GM21576 (cell line): ENCODE measurements around the gene TRPV5.

Experiments used
- ATAC-seq: cut with Tn5 transposase; IDR thresholded peaks from one replicate; pipeline ENCODE4 v1.9.1; 2021; ENCODE audit warnings: mild to moderate bottlenecking, moderate library complexity; ENCODE audit not compliant: unreplicated experiment

The TRPV5 gene

DNA sequence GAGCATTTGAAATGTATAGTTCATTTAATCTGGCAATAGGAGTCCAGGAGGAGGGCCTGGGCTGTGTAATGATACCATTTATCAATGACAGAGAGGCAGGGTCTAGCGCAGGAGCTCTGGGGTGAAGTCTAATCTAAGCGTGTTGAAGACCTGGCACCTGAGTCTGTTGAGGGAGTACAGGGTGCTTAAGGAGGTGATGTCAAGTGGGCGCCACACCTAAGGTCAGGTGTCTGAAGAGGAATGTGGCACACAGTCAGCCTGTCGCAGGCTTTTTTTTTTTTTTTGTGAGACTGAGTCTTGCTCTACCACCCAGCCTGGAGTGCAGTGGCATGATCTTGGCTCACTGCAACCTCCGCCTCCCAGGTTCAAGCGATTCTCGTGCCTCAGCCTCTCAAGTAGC lies 8.0 kb upstream of the TRPV5 start:
- no peak for ATAC-seq

- ATAC-seq, result no peak
These were observed 7.5 kb upstream of the TRPV5 start for GRCh38 chr7:142940966-142941535.

GRCh38 chr7:142939226-142939910 lies 5.8 kb upstream of the TRPV5 start, which contains the start of gene LLCFC1:
TSS of gene LLCFC1 (plus strand) at chr7:142939484. CDS start at chr7:142939622, 138 bp downstream.
- ATAC-seq, result no peak

DNA sequence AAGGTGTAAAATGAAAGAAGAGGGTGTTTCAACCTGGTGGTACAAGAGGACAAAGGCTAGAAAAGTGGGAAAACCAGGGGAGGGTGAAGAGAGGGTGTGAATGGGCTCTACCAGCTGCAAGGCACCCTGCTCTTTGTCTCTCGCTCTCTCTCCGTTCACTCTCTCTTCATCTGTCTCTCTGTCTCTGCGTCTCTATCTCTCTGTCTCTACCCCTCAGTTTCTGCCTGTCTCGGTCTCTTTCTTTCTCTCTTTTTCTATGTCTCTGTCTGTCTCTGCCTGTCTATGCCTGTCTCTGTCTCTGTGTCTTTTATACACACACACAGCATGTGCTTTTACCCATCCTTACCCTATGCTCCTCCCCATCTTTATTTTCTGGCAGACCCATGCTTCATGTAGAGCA lies 5.1 kb upstream of the TRPV5 start:
- ATAC-seq, result no peak

- ATAC-seq, result no peak
These were observed 2.5 kb upstream of the TRPV5 start for GRCh38 chr7:142935941-142936565.

- ATAC-seq, result no peak
These were observed 510 bp upstream of the TRPV5 start for GRCh38 chr7:142934056-142934455.

GRCh38 chr7:142933092-142933475 lies 462 bp downstream of the TRPV5 start:
- no peak for ATAC-seq

DNA sequence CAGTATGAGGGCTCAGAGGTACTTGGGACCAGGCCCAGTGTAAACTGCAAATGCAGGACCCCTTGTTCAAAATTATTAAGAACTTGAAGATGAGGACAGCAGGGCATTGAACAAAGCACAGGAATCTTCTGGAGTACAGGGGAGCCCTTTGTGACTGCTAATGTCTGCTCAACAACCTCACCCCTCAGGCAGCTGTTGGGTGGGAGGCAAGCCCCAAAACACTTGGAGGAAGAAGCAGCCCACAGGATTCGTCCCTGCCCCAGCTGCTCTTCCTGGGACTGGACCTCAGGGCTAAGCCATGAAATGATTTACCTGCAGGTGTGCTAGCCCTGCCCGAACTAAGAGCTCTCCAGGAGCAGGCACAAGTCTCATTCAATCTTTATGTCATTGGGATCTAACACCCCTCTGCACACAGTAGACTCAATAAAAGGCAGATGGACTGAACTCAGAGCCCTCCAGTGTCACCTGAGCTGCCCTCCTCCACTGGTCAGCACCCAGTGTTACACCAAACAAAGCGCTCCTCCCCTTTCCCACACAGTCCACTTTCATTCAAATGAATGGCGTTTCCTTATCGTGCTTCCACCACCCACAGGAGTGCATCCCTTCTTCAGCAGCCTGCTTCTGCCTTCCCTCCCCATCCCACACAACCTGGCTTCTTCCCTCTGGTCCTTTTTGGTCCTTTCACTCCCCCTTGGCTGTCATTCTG lies 1.0 kb downstream of the TRPV5 start:
- no peak for ATAC-seq

DNA sequence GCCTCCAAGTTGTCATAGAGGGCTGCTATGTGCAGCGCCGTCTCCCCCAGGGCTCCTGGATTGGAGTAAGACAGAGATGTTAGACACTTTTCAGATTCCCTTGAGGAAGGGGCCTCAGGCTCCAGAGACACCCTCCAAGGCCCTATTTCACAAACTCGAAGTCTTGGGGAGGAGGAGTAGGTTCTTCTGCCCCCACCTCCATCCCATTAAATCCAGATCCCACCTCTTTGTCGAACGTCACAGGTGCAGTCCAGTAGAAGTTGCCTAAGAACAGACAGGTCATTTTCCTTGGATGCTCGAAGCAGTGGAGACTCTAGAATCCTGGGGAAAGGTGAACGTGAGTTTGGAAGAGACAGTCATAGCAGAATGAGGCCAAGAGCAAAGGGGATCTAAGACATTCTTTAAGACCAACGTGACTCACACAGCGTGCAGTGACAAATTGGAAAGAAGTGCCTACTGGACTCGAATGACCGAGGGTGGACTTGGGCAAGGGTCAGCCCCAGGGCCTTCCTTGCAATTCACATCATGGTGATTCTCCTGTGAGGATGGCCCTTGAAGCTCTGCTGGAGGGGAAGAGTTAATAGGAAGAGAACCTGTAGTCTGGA lies 3.3 kb downstream of the TRPV5 start:
- no peak for ATAC-seq

- no peak for ATAC-seq
These were observed 5.6 kb downstream of the TRPV5 start for GRCh38 chr7:142927949-142928348.

DNA sequence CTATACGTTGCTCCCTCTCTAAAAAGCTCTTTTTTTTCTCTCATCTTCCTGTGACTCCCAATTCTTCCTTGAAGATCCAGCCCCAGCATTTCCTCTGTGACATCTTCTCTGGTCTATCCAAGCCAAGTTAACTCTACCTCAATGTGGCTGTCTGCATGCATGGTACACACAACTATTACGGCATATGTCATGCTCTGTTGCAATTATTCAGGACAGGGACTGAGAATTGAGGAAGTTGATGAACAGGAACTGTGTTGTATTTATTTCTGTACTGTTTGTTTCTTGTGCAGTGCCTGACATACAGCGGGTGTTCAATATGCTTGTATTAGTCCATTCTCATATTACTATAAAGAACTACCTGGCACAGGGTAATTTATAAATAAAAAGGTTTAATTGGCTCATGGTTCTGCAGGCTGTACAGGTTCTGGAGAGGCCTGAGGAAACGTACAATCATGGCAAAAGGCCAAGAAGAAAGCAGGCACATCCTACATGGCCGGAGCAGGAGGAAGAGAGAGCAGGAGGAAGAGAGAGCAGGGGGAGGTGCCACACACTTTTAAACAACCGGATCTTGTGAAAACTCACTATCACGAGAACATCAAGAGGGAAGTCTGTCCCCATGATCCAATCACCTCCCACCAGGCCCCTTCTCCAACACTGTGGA lies 6.3 kb downstream of the TRPV5 start:
- ATAC-seq, result no peak

DNA sequence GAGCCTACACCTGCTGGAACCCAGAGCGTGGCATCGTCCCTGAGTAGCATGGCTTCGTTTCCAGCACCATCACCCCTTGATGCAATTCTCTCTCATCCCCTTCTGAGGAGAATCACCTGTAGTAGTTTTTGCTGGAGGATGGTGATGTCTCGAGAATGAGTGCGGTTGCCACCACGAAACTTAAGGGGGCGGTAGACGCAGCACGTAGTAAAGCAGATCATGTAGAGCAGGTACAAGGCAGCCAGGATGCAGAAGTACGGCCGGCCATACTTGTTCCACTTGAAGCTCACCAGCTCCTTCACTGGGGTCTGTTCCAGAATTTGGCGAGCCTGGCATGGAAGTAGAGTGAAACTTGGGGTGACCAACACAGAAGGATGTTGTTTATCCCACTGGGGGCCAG lies 8.1 kb downstream of the TRPV5 start:
- no peak for ATAC-seq

GRCh38 chr7:142923391-142923790 lies 10.2 kb downstream of the TRPV5 start:
- ATAC-seq, result no peak

DNA sequence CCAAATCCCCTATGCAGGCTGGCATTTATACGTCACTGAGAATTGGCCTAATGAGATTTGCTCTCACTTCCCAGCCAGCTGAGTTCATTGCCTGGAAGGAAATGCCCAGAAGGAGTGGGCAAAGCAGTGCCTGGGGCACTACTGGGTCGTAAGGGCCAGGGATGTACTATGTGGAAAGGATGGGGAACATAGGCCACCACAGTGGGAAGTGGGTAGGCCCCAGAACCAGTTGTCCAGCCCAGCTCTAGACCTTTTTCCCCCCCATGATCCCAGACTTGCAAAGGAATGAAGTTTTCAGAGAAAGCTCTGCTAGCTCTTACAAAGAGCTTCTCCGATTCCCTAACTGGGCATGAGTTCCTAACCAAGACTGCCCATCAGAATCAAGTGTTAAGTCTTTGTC lies 13.9 kb downstream of the TRPV5 start:
- ATAC-seq, result no peak

- no peak for ATAC-seq
These were observed 14.6 kb downstream of the TRPV5 start for GRCh38 chr7:142918901-142919300.

DNA sequence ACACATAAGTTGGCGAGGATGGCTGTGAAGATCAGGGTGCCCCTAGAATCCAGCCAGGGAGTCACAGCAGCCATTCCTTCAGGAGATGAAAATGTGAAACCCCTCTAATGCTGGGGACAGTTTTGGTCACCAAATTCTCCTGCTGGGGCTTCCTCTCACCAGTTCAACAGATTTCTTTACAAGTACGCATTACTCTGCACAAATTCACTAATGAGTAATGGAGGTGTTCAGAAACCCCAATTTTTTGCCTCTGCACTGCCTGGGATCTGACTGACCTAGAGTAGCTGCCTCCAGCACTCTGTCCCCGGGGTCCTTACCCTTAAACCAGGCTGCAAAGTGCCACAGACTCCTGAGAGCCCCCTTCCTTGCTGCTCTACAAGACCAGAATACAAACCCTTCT lies 16.1 kb downstream of the TRPV5 start:
- ATAC-seq, result no peak

GRCh38 chr7:142916508-142916907 lies 17.0 kb downstream of the TRPV5 start:
- ATAC-seq, result no peak

DNA sequence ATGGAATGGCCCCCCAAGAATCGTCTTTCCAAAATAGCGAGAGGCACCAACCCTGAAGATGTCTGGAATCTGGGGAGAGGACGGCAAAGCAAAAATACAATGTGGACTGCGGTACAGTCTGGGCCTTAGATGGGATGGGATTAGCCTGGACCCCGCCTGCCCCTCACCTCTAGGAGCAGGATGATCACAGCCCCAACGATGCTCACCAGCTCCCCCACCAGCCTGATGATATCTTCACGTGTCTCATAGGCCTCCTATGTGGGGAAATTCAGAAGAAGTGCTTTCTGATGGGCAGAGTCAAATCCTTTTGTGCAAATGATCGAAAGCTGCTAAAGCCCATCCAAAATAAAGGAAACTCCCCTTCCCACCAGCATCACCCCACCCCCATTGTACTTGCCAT lies 18.2 kb downstream of the TRPV5 start:
- ATAC-seq, result no peak

- ATAC-seq, result no peak
These were observed 19.4 kb downstream of the TRPV5 start for GRCh38 chr7:142914121-142914520.

DNA sequence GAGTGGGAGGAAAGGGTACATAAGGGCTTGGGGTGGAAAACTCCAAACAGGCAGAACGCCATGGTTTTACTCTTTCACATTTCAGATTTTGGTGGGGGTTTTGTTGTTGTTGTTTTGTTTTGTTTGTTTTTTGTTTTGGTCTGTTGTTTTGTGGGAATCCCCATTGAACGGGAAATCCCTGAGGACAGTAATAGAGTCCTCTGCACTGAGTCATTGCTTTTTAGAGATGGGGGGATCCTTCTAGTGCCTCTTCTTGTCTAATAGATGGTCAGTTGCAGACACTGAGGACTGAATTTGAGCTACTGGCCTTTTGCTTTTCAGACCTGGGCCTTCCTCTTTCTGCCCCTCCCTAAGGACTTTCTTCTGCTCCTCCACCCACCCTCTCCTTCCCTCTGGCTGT lies 20.0 kb downstream of the TRPV5 start:
- ATAC-seq, result no peak

GRCh38 chr7:142913051-142913450 lies 20.5 kb downstream of the TRPV5 start:
- no peak for ATAC-seq
